Panc1 (cell line): ENCODE results near the gene PPIL1. TPM values are rescaled to one million over a fixed set of nuclear protein-coding genes. Genes with fewer than 3 reads are reported as not detected.

ENCODE experiments used
- ATAC-seq: fragments of 200-7000 bp; cut with Tn5 transposase; 2 replicates; pipeline ENCODE4 v1.9.1; 2020; ENCODE audit warnings: mild to moderate bottlenecking, moderate library complexity
- BruUV-seq: library from RNA; stranded (reverse); fragments of 400-500 nt; replicated peaks from 2 replicates; lab custom pipeline; 2021; lab: Mats Ljungman, UMichigan
- CTCF ChIA-PET: fragments of 300-600 bp; sonication (Branson Sonifier 250); formaldehyde crosslinking; loops from one replicate; lab custom pipeline; 2022; ENCODE audit warnings: antibody characterized with exemption; lab: Charles Lee
- POLR2A ChIA-PET: fragments of 300-600 bp; sonication (Branson Sonifier 250); formaldehyde crosslinking; loops from one replicate; lab custom pipeline; 2022; ENCODE audit warnings: antibody characterized with exemption; lab: Charles Lee
- DNase-seq: peaks from one replicate; pipeline ENCODE4 v3.0.0-alpha.2; 2010; ENCODE audit warnings: low read depth, low spot score
- H3K27ac ChIP-seq: 2 replicates; pipeline ENCODE4 v1.5.1; 2011; ENCODE audit warnings: mild to moderate bottlenecking, low read length, inconsistent platforms
- H3K27me3 ChIP-seq: fragments of 200-500 bp; sonication (Bioruptor generic); 2 replicates; pipeline ENCODE4 v1.6.0; 2014; ENCODE audit warnings: low read length, inconsistent platforms; ENCODE audit not compliant: control insufficient read depth, insufficient read depth
- H3K36me3 ChIP-seq: fragments of 200-500 bp; sonication (Bioruptor generic); 2 replicates; pipeline ENCODE4 v1.5.1; 2014; ENCODE audit warnings: inconsistent platforms, mild to moderate bottlenecking, low read length, moderate library complexity; ENCODE audit not compliant: control insufficient read depth, insufficient read depth
- H3K4me1 ChIP-seq: 2 replicates; pipeline ENCODE4 v1.5.1; 2011; ENCODE audit warnings: inconsistent platforms, mild to moderate bottlenecking, low read length, moderate library complexity; ENCODE audit not compliant: control insufficient read depth, insufficient read depth
- H3K4me3 ChIP-seq, 2 experiments: 2 replicates each; pipeline ENCODE4 v1.5.1; 2011 to 2012; ENCODE audit warnings: low read depth in 2 of 2, low read length in 2 of 2, mild to moderate bottlenecking in 2 of 2, inconsistent platforms in 1 of 2, moderate library complexity in 1 of 2
- H3K9me3 ChIP-seq: fragments of 200-500 bp; sonication (Bioruptor generic); 2 replicates; pipeline ENCODE4 v1.5.1; 2014; ENCODE audit warnings: low read depth, mild to moderate bottlenecking, inconsistent platforms, low read length, moderate library complexity; ENCODE audit not compliant: control insufficient read depth, insufficient read depth
- POLR2AphosphoS5 ChIP-seq: IDR thresholded peaks from 2 replicates; pipeline ENCODE4 v1.6.1; 2012; ENCODE audit warnings: mild to moderate bottlenecking, low read depth, low read length, moderate library complexity
- SIN3A ChIP-seq: IDR thresholded peaks from 2 replicates; pipeline ENCODE4 v1.6.1; 2012; ENCODE audit warnings: low read depth, mild to moderate bottlenecking, low read length, moderate library complexity, borderline replicate concordance; ENCODE audit not compliant: insufficient read depth
- TCF7L2 ChIP-seq: IDR thresholded peaks from 2 replicates; pipeline ENCODE4 v1.6.1; 2011; ENCODE audit warnings: mild to moderate bottlenecking, low read depth, low read length, inconsistent platforms
- in situ Hi-C: cut with HindIII; loops from 2 replicates; pipeline ENCODE4 v1.10.0; 2016; ENCODE audit warnings: low sequenced_read_pairs, low pct_unique_long_range_greater_than_20kb
- intact Hi-C: fragments of 100-400 bp; cut with micrococcal nuclease; formaldehyde crosslinking; loops from one replicate; pipeline ENCODE4 v1.10.0; 2022; ENCODE audit not compliant: unreplicated experiment
- total RNA-seq: library from RNA; stranded (reverse); gene quantifications from one replicate; pipeline ENCODE4 v1.2.1, GENCODE V29; 2021; ENCODE audit not compliant: unreplicated experiment
- TF ChIP-seq, protein P1 (sequence below): fragments of 450-650 bp; IDR thresholded peaks from 2 replicates; pipeline ENCODE4 v1.5.1; 2017; ENCODE audit warnings: mild to moderate bottlenecking
- TF ChIP-seq, protein P2 (sequence below), 2 experiments: IDR thresholded peaks; 2 replicates each; pipeline ENCODE4 v1.6.1; 2011 to 2012; ENCODE audit warnings: low read depth in 2 of 2, control low read depth in 1 of 2, low read length in 1 of 2, mild to moderate bottlenecking in 1 of 2, moderate library complexity in 1 of 2; ENCODE audit not compliant: insufficient read depth in 1 of 2

The PPIL1 gene
- total RNA-seq, 1 experiment from 2014 or later = 44.1 TPM

- ATAC-seq (no peak), DNase-seq (no peak)
- TF ChIP-seq, protein P1, sequence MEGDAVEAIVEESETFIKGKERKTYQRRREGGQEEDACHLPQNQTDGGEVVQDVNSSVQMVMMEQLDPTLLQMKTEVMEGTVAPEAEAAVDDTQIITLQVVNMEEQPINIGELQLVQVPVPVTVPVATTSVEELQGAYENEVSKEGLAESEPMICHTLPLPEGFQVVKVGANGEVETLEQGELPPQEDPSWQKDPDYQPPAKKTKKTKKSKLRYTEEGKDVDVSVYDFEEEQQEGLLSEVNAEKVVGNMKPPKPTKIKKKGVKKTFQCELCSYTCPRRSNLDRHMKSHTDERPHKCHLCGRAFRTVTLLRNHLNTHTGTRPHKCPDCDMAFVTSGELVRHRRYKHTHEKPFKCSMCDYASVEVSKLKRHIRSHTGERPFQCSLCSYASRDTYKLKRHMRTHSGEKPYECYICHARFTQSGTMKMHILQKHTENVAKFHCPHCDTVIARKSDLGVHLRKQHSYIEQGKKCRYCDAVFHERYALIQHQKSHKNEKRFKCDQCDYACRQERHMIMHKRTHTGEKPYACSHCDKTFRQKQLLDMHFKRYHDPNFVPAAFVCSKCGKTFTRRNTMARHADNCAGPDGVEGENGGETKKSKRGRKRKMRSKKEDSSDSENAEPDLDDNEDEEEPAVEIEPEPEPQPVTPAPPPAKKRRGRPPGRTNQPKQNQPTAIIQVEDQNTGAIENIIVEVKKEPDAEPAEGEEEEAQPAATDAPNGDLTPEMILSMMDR = no peak
- TF ChIP-seq POLR2AphosphoS5 = no peak
- TF ChIP-seq, protein P2, sequence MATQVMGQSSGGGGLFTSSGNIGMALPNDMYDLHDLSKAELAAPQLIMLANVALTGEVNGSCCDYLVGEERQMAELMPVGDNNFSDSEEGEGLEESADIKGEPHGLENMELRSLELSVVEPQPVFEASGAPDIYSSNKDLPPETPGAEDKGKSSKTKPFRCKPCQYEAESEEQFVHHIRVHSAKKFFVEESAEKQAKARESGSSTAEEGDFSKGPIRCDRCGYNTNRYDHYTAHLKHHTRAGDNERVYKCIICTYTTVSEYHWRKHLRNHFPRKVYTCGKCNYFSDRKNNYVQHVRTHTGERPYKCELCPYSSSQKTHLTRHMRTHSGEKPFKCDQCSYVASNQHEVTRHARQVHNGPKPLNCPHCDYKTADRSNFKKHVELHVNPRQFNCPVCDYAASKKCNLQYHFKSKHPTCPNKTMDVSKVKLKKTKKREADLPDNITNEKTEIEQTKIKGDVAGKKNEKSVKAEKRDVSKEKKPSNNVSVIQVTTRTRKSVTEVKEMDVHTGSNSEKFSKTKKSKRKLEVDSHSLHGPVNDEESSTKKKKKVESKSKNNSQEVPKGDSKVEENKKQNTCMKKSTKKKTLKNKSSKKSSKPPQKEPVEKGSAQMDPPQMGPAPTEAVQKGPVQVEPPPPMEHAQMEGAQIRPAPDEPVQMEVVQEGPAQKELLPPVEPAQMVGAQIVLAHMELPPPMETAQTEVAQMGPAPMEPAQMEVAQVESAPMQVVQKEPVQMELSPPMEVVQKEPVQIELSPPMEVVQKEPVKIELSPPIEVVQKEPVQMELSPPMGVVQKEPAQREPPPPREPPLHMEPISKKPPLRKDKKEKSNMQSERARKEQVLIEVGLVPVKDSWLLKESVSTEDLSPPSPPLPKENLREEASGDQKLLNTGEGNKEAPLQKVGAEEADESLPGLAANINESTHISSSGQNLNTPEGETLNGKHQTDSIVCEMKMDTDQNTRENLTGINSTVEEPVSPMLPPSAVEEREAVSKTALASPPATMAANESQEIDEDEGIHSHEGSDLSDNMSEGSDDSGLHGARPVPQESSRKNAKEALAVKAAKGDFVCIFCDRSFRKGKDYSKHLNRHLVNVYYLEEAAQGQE (IDR thresholded peaks at IDR 0.05; ENCODE audit: insufficient read depth in 1 of 2, low read depth in 2 of 2, low read length in 1 of 2) = no peak
- TF ChIP-seq SIN3A = no peak
- TF ChIP-seq TCF7L2 = no peak
- BruUV-seq = no TSS peak
- in situ Hi-C loops (no loop called here), intact Hi-C loops (no loop called here)
- CTCF ChIA-PET = no interaction called here
- no peaks in the 10 kb centered on the region for H3K36me3 ChIP-seq
- POLR2A ChIA-PET = no interaction called here
- no peaks in the 10 kb centered on the region for H3K9me3 ChIP-seq
- no peak overlapping the region for H3K27ac ChIP-seq
- no peaks in the 10 kb centered on the region for H3K4me1 ChIP-seq
- H3K27me3 ChIP-seq = peaks cover 4% of the 10 kb centered on the region; the same call in 1 of the 2 replicates
- H3K4me3 ChIP-seq = no peak overlapping the region
Measured at GRCh38 chr6:36805096-36805797, 69.4 kb downstream of the PPIL1 start.

Other genes starting within 250 kb of the PPIL1 start
- 46.2 TPM for gene CDKN1A, start 196.1 kb downstream of the PPIL1 start, total RNA-seq
- gene RAB44, start 177.0 kb downstream of the PPIL1 start, total RNA-seq = not detected
- gene CPNE5, start 35.4 kb downstream of the PPIL1 start, total RNA-seq = 0.44 TPM
- 59.2 TPM for gene C6orf89, start 11.1 kb upstream of the PPIL1 start, total RNA-seq
- gene PI16, start 79.9 kb upstream of the PPIL1 start, total RNA-seq = not detected
- 223 TPM for gene MTCH1, start 111.4 kb upstream of the PPIL1 start, total RNA-seq
- gene FGD2, start 130.9 kb upstream of the PPIL1 start, total RNA-seq = 0.10 TPM